Measurements from ENCODE around the gene MIOX. TPM values are rescaled to one million over a fixed set of nuclear protein-coding genes. Genes with fewer than 3 reads are reported as not detected.

The MIOX gene
- total RNA-seq, 2 donors from 2014 or later: not detected

DNA sequence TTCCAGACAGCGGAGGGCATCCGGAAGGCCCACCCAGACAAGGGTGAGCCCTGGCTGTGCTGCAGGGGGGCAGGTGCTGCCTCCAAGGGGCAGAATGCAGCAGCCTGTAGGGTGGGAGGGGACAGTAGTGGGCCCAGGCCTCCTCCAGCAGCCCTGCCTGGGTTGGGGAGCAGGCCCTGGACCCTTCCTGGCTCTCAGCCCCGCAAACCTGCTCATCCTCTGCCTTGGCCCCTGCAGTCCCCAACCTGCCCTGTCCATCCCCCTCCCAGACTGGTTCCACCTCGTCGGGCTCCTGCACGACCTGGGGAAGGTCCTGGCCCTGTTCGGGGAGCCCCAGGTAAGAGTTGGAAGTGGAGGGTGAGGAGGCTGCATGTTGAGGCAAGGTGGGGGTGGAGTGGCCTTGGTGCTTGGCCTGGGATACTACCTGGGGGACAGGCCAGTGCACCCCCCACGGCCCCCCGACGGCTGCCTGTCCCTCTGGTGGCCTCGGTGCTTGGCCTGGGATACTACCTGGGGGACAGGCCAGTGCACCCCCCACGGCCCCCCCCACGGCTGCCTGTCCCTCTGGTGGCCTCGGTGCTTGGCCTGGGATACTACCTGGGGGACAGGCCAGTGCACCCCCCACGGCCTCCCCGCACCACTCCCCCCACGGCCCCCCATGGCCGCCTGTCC lies 1.5 kb downstream of the MIOX start:
- Histone ChIP-seq H3K27me3 (no peaks in the 10 kb centered on the region), H3K4me3 (no peak overlapping the region), H3K9me3 (no peaks in the 10 kb centered on the region), H3K4me1 (peaks cover 6% of the 10 kb centered on the region), H3K27ac (no peak overlapping the region), H3K36me3 (no peaks in the 10 kb centered on the region), H3K9ac (ENCODE audit: low read depth in 2 of 2, low read length in 2 of 2) (no peak overlapping the region)
- intact Hi-C loops (cut with DNase I): no loop called here
- TF ChIP-seq, protein P1, sequence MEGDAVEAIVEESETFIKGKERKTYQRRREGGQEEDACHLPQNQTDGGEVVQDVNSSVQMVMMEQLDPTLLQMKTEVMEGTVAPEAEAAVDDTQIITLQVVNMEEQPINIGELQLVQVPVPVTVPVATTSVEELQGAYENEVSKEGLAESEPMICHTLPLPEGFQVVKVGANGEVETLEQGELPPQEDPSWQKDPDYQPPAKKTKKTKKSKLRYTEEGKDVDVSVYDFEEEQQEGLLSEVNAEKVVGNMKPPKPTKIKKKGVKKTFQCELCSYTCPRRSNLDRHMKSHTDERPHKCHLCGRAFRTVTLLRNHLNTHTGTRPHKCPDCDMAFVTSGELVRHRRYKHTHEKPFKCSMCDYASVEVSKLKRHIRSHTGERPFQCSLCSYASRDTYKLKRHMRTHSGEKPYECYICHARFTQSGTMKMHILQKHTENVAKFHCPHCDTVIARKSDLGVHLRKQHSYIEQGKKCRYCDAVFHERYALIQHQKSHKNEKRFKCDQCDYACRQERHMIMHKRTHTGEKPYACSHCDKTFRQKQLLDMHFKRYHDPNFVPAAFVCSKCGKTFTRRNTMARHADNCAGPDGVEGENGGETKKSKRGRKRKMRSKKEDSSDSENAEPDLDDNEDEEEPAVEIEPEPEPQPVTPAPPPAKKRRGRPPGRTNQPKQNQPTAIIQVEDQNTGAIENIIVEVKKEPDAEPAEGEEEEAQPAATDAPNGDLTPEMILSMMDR (IDR thresholded peaks at IDR 0.05): no peak
- DNase-seq: no peak

DNA sequence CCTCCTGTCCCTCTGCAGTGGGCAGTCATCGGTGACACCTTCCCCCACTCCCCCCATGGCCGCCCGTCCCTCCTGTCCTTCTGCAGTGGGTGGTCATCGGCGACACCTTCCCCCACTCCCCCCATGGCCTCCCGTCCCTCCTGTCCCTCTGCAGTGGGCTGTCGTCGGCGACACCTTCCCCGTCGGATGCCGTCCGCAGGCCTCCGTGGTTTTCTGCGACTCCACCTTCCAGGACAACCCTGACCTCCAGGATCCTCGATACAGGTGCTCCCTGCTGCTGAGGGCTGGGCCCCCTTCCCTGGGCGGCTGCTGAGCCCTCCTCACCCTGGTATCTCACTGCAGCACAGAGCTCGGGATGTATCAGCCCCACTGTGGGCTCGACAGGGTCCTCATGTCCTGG lies 2.2 kb downstream of the MIOX start:
- no peak for DNase-seq
- Histone ChIP-seq H3K4me3 (no peak overlapping the region), H3K36me3 (no peaks in the 10 kb centered on the region), H3K4me1 (peaks cover 6% of the 10 kb centered on the region), H3K9ac (ENCODE audit: low read depth in 2 of 2, low read length in 2 of 2) (no peak overlapping the region), H3K27me3 (no peaks in the 10 kb centered on the region), H3K27ac (no peak overlapping the region), H3K9me3 (no peaks in the 10 kb centered on the region)
- TF ChIP-seq, protein P1 (IDR thresholded peaks at IDR 0.05): no peak
- intact Hi-C loops (cut with DNase I): no loop called here

DNA sequence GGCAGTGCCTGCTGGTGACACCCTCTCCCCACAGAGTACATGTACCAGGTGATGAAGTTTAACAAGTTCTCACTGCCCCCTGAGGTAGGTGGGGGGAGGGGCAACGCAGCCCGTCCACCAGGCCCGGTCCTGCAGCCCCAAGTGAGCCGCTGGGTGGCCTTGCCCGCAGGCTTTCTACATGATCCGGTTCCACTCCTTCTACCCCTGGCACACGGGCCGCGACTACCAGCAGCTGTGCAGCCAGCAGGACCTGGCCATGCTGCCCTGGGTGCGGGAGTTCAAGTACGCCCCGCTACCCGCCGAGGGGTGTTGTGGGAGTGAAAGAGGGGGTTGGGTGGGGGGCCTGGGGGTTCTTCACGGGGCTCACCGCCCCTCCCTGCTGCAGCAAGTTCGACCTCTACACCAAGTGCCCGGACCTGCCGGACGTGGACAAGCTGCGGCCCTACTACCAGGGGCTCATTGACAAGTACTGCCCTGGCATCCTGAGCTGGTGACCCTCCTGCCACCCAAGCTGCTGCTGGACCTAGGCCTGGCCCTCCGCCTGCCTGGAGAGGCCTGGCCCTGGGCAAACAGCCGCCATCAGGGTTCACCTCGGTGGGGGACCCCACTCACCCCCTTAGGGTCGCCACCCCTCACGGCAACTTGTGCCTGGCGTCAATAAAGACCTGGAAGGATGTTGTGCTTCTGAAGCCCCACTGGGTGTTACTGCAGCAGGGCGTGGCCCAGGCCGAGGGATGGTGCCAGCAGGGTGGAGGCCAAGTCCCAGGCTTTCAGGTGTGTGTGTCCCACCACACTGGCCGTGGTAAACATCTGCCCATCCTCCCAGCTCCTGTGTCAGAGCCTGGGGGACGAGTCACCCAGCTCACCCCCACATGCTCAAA lies 2.9 kb downstream of the MIOX start:
- no peaks in the 10 kb centered on the region for H3K4me1 ChIP-seq
- no peak overlapping the region for H3K9ac ChIP-seq (ENCODE audit: low read depth in 2 of 2, low read length in 2 of 2)
- intact Hi-C loops (cut with DNase I): no loop called here
- TF ChIP-seq, protein P1 (IDR thresholded peaks at IDR 0.05): no peak
- H3K27ac ChIP-seq: no peak overlapping the region
- no peak for DNase-seq
- no peaks in the 10 kb centered on the region for H3K9me3 ChIP-seq
- no peak overlapping the region for H3K4me3 ChIP-seq
- no peaks in the 10 kb centered on the region for H3K36me3 ChIP-seq
- no peaks in the 10 kb centered on the region for H3K27me3 ChIP-seq

- H3K4me3 ChIP-seq: no peak overlapping the region
- H3K27ac ChIP-seq: no peak overlapping the region
- no peaks in the 10 kb centered on the region for H3K4me1 ChIP-seq
- DNase-seq: no peak
- no peaks in the 10 kb centered on the region for H3K36me3 ChIP-seq
- TF ChIP-seq, protein P1 (IDR thresholded peaks at IDR 0.05): no peak
- no peaks in the 10 kb centered on the region for H3K9me3 ChIP-seq
- H3K27me3 ChIP-seq: no peaks in the 10 kb centered on the region
- intact Hi-C loops (cut with DNase I): no loop called here
- no peak overlapping the region for H3K9ac ChIP-seq (ENCODE audit: low read depth in 2 of 2, low read length in 2 of 2)
Measured at GRCh38 chr22:50490531-50491308, 4.1 kb downstream of the MIOX start.

- no peak overlapping the region for H3K27ac ChIP-seq
- intact Hi-C loops (cut with DNase I): no loop called here
Measured at GRCh38 chr22:50497093-50497492, 10.4 kb downstream of the MIOX start.

More at GRCh38 chr22:50497093-50497492, 10.4 kb downstream of the MIOX start:
- TF ChIP-seq, protein P1 (IDR thresholded peaks at IDR 0.05): no peak
- no peaks in the 10 kb centered on the region for H3K36me3 ChIP-seq
- no peaks in the 10 kb centered on the region for H3K4me1 ChIP-seq
- H3K9ac ChIP-seq (ENCODE audit: low read depth in 2 of 2, low read length in 2 of 2): no peak overlapping the region
- no peaks in the 10 kb centered on the region for H3K27me3 ChIP-seq
- no peaks in the 10 kb centered on the region for H3K9me3 ChIP-seq
- DNase-seq: no peak
- no peak overlapping the region for H3K4me3 ChIP-seq

All from colonic mucosa (tissue), 4 donors.